ENCODE data around the gene KCNJ4.
A peak's percentile ranks its signal among the peaks of the same experiment; 100 is the strongest.
"Not testable (repeated sequence)": the region's sequence is repeated elsewhere in the genome, so short reads cannot be mapped to it uniquely, and the experiment has no call there.

The KCNJ4 gene

GRCh38 chr22:38411016-38411415, 44.0 kb downstream of the KCNJ4 start:
- no peak for DNase-seq

DNA sequence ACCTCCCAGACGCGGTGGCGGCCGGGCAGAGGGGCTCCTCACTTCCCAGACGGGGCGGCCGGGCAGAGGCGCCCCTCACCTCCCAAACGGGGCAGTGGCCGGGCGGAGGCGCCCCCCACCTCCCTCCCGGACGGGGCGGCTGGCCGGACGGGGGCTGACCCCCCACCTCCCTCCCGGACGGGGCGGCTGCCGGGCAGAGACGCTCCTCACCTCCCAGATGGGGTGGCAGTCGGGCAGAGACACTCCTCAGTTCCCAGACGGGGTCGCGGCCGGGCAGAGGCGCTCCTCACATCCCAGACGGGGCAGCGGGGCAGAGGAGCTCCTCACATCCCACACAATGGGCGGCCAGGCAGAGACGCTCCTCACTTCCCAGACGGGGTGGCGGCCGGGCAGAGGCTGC, 45.1 kb downstream of the KCNJ4 start:
- not testable (repeated sequence) for DNase-seq

DNA sequence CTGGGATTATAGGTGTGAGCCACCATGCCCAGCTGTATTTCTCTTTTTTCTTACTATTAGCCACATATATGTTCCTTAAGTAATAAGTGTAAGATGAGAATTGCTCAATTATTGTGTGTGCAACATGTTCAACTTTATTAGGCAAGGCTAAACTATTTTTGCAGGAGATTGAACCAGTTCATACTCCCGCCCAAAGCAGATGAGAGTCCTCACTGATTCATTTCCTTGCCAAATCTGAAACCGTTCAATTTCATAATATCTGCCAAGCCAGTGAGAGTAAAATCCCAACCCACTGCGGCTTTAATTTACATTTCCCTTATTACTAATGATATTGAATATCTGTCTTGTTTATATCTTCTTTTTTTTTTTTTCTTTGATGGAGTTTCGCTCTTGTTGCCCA, 48.4 kb downstream of the KCNJ4 start:
- DNase-seq = no peak

- no peak for DNase-seq
Measured at GRCh38 chr22:38404419-38404818, 50.6 kb downstream of the KCNJ4 start.

DNA sequence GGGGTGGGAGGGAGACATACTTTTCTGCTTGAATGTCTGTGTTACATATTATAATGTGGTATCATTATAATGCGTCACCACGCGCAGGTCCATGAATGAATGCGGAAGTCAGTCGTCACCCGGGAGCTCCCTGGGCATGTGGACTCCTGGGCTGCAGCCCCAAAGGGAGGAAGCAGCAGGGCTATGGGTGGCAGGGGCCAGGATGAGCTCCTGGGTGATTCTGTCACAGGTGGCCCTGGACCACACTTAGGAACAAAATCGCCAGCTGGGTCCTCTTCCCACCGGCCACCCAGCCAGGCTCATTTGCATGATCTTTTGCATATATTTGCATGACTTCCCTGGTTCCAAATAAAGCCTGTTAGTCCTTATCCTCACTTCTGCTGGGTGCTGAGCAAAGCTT, 51.2 kb downstream of the KCNJ4 start:
- DNase-seq = no peak

GRCh38 chr22:38402204-38402603, 52.8 kb downstream of the KCNJ4 start:
- no peak for DNase-seq

- peak; percentile 49 for DNase-seq
Measured at GRCh38 chr22:38401336-38402084, 53.5 kb downstream of the KCNJ4 start.

GRCh38 chr22:38400256-38400655, 54.7 kb downstream of the KCNJ4 start:
- DNase-seq = peak; percentile 20

DNA sequence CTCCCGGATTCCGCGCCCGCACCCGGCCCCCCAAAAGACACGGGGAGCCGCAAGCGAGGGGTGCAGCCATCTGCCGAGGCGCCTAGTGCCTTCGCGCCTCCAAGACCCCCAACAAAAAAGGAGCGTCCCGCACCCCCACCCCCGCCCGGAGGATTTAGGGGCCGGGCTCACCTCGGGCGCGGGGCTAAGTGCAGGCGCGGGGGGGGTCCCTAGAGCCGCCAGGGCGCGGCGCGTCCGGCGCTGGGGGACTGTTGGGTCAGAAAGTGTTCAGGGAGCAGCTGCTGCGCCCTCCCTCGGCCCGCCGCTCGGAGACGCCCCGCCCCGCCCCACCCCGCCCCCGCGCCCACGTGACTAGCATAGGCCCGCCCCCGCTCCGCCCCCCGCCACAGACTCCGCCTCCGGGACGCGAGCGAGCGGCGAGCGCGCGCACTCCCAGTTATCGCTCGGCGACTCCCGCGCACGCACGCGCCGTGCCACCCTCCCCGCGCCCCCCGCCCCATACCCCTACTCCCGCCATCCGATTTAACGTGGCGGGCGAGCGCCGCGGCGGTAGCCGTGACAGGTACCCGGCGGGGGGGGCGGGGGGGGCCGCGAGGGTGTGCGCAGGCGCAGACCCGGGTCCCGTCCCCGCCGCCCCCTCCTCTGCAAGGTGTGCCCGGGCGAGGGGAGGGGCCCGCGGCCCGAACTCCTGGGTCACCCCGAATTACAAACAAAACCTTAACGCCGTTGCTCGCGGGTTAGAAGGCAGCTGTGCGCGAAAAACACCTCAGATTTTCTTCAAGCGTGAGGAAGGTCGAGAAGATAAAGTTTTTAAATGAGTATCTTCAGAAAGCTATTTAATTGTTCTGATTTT, 56.2 kb downstream of the KCNJ4 start:
- DNase-seq = peak; percentile 94

GRCh38 chr22:38398181-38398608, 56.8 kb downstream of the KCNJ4 start:
- DNase-seq = peak; percentile 84

GRCh38 chr22:38397189-38398085, 57.6 kb downstream of the KCNJ4 start:
- peak; percentile 53 for DNase-seq

GRCh38 chr22:38396440-38397069, 58.4 kb downstream of the KCNJ4 start:
- DNase-seq = not testable (repeated sequence)

DNA sequence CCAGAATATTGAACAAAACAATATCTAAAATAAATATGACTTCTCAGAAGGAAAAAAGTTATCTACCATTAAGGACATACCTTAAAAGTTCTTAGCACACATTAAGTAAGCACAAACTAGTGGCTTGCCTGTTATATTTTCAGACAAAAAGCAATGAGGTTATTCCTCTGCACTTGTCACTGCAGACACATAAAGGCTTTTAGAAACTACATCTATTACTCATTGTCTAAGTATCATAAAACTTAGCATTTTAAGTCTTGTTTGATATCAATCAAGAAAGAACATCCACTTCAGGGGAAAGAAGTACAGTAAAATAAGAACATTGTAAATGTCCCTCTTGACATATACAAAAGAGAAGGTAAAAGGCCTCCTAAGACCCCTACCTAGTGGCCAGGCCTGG, 59.1 kb downstream of the KCNJ4 start:
- DNase-seq = not testable (repeated sequence)

DNA sequence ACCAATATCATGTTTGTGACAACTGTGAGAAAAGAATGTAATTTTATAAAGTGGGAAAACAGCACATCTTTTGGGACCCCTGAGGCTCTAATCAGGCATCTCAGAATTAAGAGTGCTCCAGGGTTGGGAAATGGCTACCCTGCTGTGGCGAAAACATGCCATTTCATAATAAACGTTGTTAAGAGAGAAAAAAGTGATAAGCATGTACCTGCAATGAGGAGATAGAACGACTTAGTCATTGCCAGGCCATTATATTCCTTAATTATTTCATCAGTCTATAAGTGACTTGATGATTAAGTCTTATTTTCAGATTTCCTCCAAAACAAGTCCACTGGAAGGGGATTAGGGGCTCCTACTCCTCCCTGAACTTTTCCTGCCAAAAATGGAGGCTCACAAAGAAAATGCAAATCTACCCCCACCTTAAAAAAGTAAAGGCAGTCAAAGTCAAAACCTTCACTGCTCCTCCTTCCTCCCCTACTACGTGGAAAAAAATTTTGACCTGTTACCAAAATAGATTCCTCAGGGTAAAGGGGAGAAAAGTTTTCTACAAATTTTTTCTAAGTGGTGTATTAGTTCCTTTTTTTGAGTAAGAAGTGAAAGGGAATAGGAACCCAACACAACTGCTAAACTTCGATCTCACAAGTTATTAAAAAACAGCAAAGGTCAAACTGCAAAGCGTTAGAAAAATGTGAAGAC, 59.9 kb downstream of the KCNJ4 start:
- not testable (repeated sequence) for DNase-seq

GRCh38 chr22:38389428-38389818, 65.6 kb downstream of the KCNJ4 start:
- DNase-seq = not testable (repeated sequence)

- DNase-seq = not testable (repeated sequence)
Measured at GRCh38 chr22:38388506-38389427, 66.2 kb downstream of the KCNJ4 start.

- not testable (repeated sequence) for DNase-seq
Measured at GRCh38 chr22:38386918-38387317, 68.1 kb downstream of the KCNJ4 start.

- no peak for DNase-seq
Measured at GRCh38 chr22:38383417-38383816, 71.6 kb downstream of the KCNJ4 start.

GRCh38 chr22:38381371-38381770, 73.6 kb downstream of the KCNJ4 start:
- not testable (repeated sequence) for DNase-seq
